ENCODE measurements around the gene ADM2. TPM values are rescaled to one million over a fixed set of nuclear protein-coding genes. Genes with fewer than 3 reads are reported as not detected.

ADM2 gene
- total RNA-seq, 1 donor: 9.4 TPM

- Histone ChIP-seq H3K4me1 (ENCODE audit: insufficient read depth, low read length) (peaks cover 6% of the 10 kb centered on the region), H2AFZ (ENCODE audit: low read length) (no peak overlapping the region), H3K4me2 (ENCODE audit: insufficient read depth, low read length) (no peak overlapping the region), H3K4me3 (ENCODE audit: insufficient read depth, low read length) (no peak overlapping the region), H4K20me1 (ENCODE audit: insufficient read depth, low read length) (peaks cover 23% of the 10 kb centered on the region), H3K79me2 (ENCODE audit: insufficient read depth, low read length) (peaks cover 47% of the 10 kb centered on the region), H3K27ac (ENCODE audit: low read depth, low read length) (no peak overlapping the region), H3K27me3 (ENCODE audit: insufficient read depth, low read length) (no peaks in the 10 kb centered on the region), H3K9me3 (ENCODE audit: low read depth, low read length) (no peaks in the 10 kb centered on the region), H3K36me3 (ENCODE audit: insufficient read depth, low read length) (peaks cover 32% of the 10 kb centered on the region)
- peak; percentile 67 for DNase-seq (ENCODE audit: insufficient read length, low spot score, missing footprints)
- TF ChIP-seq, protein P1, sequence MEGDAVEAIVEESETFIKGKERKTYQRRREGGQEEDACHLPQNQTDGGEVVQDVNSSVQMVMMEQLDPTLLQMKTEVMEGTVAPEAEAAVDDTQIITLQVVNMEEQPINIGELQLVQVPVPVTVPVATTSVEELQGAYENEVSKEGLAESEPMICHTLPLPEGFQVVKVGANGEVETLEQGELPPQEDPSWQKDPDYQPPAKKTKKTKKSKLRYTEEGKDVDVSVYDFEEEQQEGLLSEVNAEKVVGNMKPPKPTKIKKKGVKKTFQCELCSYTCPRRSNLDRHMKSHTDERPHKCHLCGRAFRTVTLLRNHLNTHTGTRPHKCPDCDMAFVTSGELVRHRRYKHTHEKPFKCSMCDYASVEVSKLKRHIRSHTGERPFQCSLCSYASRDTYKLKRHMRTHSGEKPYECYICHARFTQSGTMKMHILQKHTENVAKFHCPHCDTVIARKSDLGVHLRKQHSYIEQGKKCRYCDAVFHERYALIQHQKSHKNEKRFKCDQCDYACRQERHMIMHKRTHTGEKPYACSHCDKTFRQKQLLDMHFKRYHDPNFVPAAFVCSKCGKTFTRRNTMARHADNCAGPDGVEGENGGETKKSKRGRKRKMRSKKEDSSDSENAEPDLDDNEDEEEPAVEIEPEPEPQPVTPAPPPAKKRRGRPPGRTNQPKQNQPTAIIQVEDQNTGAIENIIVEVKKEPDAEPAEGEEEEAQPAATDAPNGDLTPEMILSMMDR (IDR thresholded peaks at IDR 0.05; ENCODE audit: extremely low read depth, low read depth, low read length): no peak
These were observed 39.6 kb downstream of the ADM2 start for GRCh38 chr22:50520826-50521453.

- Histone ChIP-seq H4K20me1 (ENCODE audit: insufficient read depth, low read length) (peaks cover 23% of the 10 kb centered on the region), H3K79me2 (ENCODE audit: insufficient read depth, low read length) (peaks cover 39% of the 10 kb centered on the region), H3K4me1 (ENCODE audit: insufficient read depth, low read length) (peaks cover 9% of the 10 kb centered on the region), H3K9me3 (ENCODE audit: low read depth, low read length) (no peaks in the 10 kb centered on the region), H3K27ac (ENCODE audit: low read depth, low read length) (no peak overlapping the region), H2AFZ (ENCODE audit: low read length) (no peak overlapping the region), H3K36me3 (ENCODE audit: insufficient read depth, low read length) (peaks cover 29% of the 10 kb centered on the region), H3K4me3 (ENCODE audit: insufficient read depth, low read length) (no peak overlapping the region), H3K4me2 (ENCODE audit: insufficient read depth, low read length) (no peak overlapping the region), H3K27me3 (ENCODE audit: insufficient read depth, low read length) (no peaks in the 10 kb centered on the region)
- peak; percentile 10 for DNase-seq (ENCODE audit: insufficient read length, low spot score, missing footprints)
- TF ChIP-seq, protein P1 (IDR thresholded peaks at IDR 0.05; ENCODE audit: extremely low read depth, low read depth, low read length): no peak
These were observed 40.4 kb downstream of the ADM2 start for GRCh38 chr22:50521710-50522109.

- H3K27me3 ChIP-seq (ENCODE audit: insufficient read depth, low read length): no peaks in the 10 kb centered on the region
- no peak overlapping the region for H2AFZ ChIP-seq (ENCODE audit: low read length)
- H3K4me1 ChIP-seq (ENCODE audit: insufficient read depth, low read length): peaks cover 13% of the 10 kb centered on the region
- TF ChIP-seq, protein P1 (IDR thresholded peaks at IDR 0.05; ENCODE audit: extremely low read depth, low read depth, low read length): no peak
- H3K79me2 ChIP-seq (ENCODE audit: insufficient read depth, low read length): peaks cover 33% of the 10 kb centered on the region
- peak; percentile 65 for DNase-seq (ENCODE audit: insufficient read length, low spot score, missing footprints)
- H4K20me1 ChIP-seq (ENCODE audit: insufficient read depth, low read length): peaks cover 23% of the 10 kb centered on the region
- no peaks in the 10 kb centered on the region for H3K9me3 ChIP-seq (ENCODE audit: low read depth, low read length)
- H3K4me2 ChIP-seq (ENCODE audit: insufficient read depth, low read length): no peak overlapping the region
- H3K4me3 ChIP-seq (ENCODE audit: insufficient read depth, low read length): no peak overlapping the region
- H3K36me3 ChIP-seq (ENCODE audit: insufficient read depth, low read length): peaks cover 29% of the 10 kb centered on the region
- no peak overlapping the region for H3K27ac ChIP-seq (ENCODE audit: low read depth, low read length)
These were observed 41.0 kb downstream of the ADM2 start for GRCh38 chr22:50522208-50522805.

DNA sequence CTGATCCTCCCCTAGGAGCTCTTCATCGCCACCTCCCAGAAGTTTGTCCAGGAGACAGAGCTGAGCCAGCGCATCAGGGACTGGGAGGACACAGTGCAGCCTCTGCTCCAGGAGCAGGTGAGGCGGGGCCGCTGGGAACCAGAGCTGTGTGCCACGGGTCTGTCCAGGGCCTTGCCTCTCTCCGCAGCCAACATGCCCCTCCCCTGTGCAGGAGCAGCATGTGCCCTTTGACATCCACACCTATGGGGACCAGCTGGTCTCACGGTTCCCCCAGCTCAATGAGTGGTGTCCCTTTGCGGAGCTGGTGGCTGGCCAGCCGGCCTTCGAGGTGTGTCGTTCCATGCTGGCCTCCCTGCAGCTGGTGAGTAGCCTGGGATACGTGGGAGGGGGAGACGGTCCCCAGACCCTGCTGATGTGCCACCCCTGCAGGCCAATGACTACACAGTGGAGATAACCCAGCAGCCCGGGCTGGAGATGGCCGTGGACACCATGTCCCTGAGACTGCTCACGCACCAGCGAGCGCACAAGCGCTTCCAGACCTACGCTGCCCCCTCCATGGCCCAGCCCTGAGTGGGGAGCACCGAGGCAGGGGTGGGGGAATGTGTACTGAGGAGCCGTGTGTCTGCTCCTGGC lies 41.6 kb downstream of the ADM2 start:
- DNase-seq (ENCODE audit: insufficient read length, low spot score, missing footprints): peak; percentile 68
- TF ChIP-seq, protein P1 (IDR thresholded peaks at IDR 0.05; ENCODE audit: extremely low read depth, low read depth, low read length): no peak
- H3K4me3 ChIP-seq (ENCODE audit: insufficient read depth, low read length): no peak overlapping the region
- peaks cover 23% of the 10 kb centered on the region for H4K20me1 ChIP-seq (ENCODE audit: insufficient read depth, low read length)
- H3K79me2 ChIP-seq (ENCODE audit: insufficient read depth, low read length): peaks cover 30% of the 10 kb centered on the region
- no peak overlapping the region for H3K4me2 ChIP-seq (ENCODE audit: insufficient read depth, low read length)
- H3K27me3 ChIP-seq (ENCODE audit: insufficient read depth, low read length): no peaks in the 10 kb centered on the region
- H3K9me3 ChIP-seq (ENCODE audit: low read depth, low read length): no peaks in the 10 kb centered on the region
- H3K4me1 ChIP-seq (ENCODE audit: insufficient read depth, low read length): peaks cover 13% of the 10 kb centered on the region
- H2AFZ ChIP-seq (ENCODE audit: low read length): no peak overlapping the region
- H3K36me3 ChIP-seq (ENCODE audit: insufficient read depth, low read length): peaks cover 29% of the 10 kb centered on the region
- no peak overlapping the region for H3K27ac ChIP-seq (ENCODE audit: low read depth, low read length)
